Right lobe of liver (tissue), 6 donors: ENCODE data around the gene TNRC6C. TPM values are rescaled to one million over a fixed set of nuclear protein-coding genes. Genes with fewer than 3 reads are reported as not detected.

Experiments
- ATAC-seq, 4 donors: fragments of 200-7000 bp; cut with Tn5 transposase; one replicate each; pipeline ENCODE4 v1.9.1; 2020; ENCODE audit warnings: mild to moderate bottlenecking in 4 of 4, moderate library complexity in 4 of 4
- DNase-seq, 3 donors: peaks; one replicate each; pipeline ENCODE4 v3.0.0-alpha.2; 2020
- H3K27ac ChIP-seq, 3 donors: fragments of 200-600 bp; one replicate each; pipeline ENCODE4 v1.8.0; 2022
- H3K27me3 ChIP-seq, 2 donors: fragments of 200-600 bp; one replicate each; pipeline ENCODE4 v1.8.0; 2022
- H3K36me3 ChIP-seq, 4 donors: fragments of 200-600 bp; sonication (generic) in 1 of 4; one replicate each; pipeline versions ENCODE4 v1.5.1 to v1.8.0; 2017 to 2022; ENCODE audit warnings: control low read depth in 1 of 4
- H3K4me1 ChIP-seq, 4 donors: fragments of 200-600 bp; sonication (generic) in 1 of 4; one replicate each; pipeline versions ENCODE4 v1.5.1 to v1.8.0; 2017 to 2022; ENCODE audit warnings: control low read depth in 1 of 4
- H3K4me3 ChIP-seq, 3 donors: fragments of 200-600 bp; one replicate each; pipeline ENCODE4 v1.8.0; 2022
- H3K9me3 ChIP-seq, 4 donors: fragments of 200-600 bp; sonication (generic) in 1 of 4; one replicate each; pipeline versions ENCODE4 v1.5.1 to v1.8.0; 2017 to 2022; ENCODE audit warnings: control low read depth in 1 of 4
- CTCF ChIP-seq, 4 donors: fragments of 200-600 bp in 3 of 4; fragments of 450-650 bp in 1 of 4; IDR thresholded peaks; one replicate each; pipeline versions ENCODE4 v1.5.1 to v1.8.0; 2016 to 2022; ENCODE audit warnings: antibody characterized with exemption in 4 of 4, mild to moderate bottlenecking in 2 of 4
- POLR2A ChIP-seq: fragments of 450-650 bp; IDR thresholded peaks from one replicate; pipeline ENCODE4 v1.6.1; 2017; ENCODE audit warnings: antibody characterized with exemption, mild to moderate bottlenecking
- WGBS: methylation state at CpG from one replicate; pipeline ENCODE4 v1.1.6; 2018; ENCODE audit warnings: low coverage, low lambda C conversion rate; ENCODE audit not compliant: insufficient coverage; ENCODE audit errors: missing lambda C conversion rate; 5-methylcytosine and 5-hydroxymethylcytosine counted together
- intact Hi-C, 2 donors: fragments of 100-400 bp; cut with DNase I; formaldehyde crosslinking; loops; one replicate each; pipeline versions ENCODE4 v1.11.2 to v1.14.1; 2022
- total RNA-seq, 6 experiments: library from RNA; depleted of rRNA in 2 of 6; stranded (reverse); fragments of >200 nt in 2 of 6; fragmentation: NEBNext Ultra II Directional in 3 of 6; extraction: Animal tissue kit (Norgen Biotek cat#: 25700) in 3 of 6; gene quantifications; one replicate each; pipeline versions ENCODE4 v1.1.0 to v1.2.4, GENCODE V29; 2016 to 2023
- donor health status: DM: no; HTN: yes; CAD: no.
- donor health status: DM: no; HTN: no; CAD: no.
- donor health status: DM: no; HTN: no; CAD: no.
- donor health status: DM: no; HTN: yes; CAD: no.
- donor health status: DM: no; HTN: yes; CAD: no.

TNRC6C gene
- total RNA-seq, 6 experiments from 2014 or later, result 1.9 to 10.6 (median 7.7) TPM

- Histone ChIP-seq H3K36me3 (no peaks in the 10 kb centered on the region), H3K27ac (no peak overlapping the region), H3K27me3 (no peaks in the 10 kb centered on the region), H3K4me1 (peaks cover 0 to 2% (median under 1%) of the 10 kb centered on the region in 4 donors), H3K4me3 (no peak overlapping the region), H3K9me3 (no peaks in the 10 kb centered on the region)
- intact Hi-C loops, result no loop called here
- WGBS, result 93% methylated on average over 3 of the region's 3 CpGs
- TF ChIP-seq POLR2A (no peak), CTCF (IDR thresholded peaks at IDR 0.05) (no peak)
- ATAC-seq, result no peak
- DNase-seq, result no peak
Observed at GRCh38 chr17:78001182-78001581, 42.7 kb downstream of the TNRC6C start.

- no peak for ATAC-seq
- no peaks in the 10 kb centered on the region for H3K4me1 ChIP-seq
- H3K27ac ChIP-seq, result no peak overlapping the region
- no peak overlapping the region for H3K4me3 ChIP-seq
- no peak for TF ChIP-seq POLR2A
- H3K27me3 ChIP-seq, result no peaks in the 10 kb centered on the region
- WGBS, result 50% methylated on average over 3 of the region's 3 CpGs
- no peaks in the 10 kb centered on the region for H3K9me3 ChIP-seq
- intact Hi-C loops, result no loop called here
- DNase-seq, result no peak
- H3K36me3 ChIP-seq, result no peaks in the 10 kb centered on the region
Observed at GRCh38 chr17:78001612-78002011, 43.1 kb downstream of the TNRC6C start.

GRCh38 chr17:78002166-78002565, 43.7 kb downstream of the TNRC6C start:
- Histone ChIP-seq H3K36me3 (no peaks in the 10 kb centered on the region), H3K27ac (no peak overlapping the region), H3K4me1 (no peaks in the 10 kb centered on the region), H3K9me3 (no peaks in the 10 kb centered on the region), H3K4me3 (no peak overlapping the region), H3K27me3 (no peaks in the 10 kb centered on the region)
- no peak for TF ChIP-seq CTCF (IDR thresholded peaks at IDR 0.05)
- TF ChIP-seq POLR2A, result no peak
- ATAC-seq (no peak), DNase-seq (no peak)
- 90% methylated on average over 4 of the region's 4 CpGs for WGBS
- intact Hi-C loops, result no loop called here

GRCh38 chr17:78005452-78006171, 47.1 kb downstream of the TNRC6C start:
- WGBS, result 78% methylated on average over 3 of the region's 3 CpGs
- no peaks in the 10 kb centered on the region for H3K4me1 ChIP-seq
- H3K9me3 ChIP-seq, result no peaks in the 10 kb centered on the region
- H3K36me3 ChIP-seq, result peaks cover 0 to 5% (median 2%) of the 10 kb centered on the region in 4 donors
- no peaks in the 10 kb centered on the region for H3K27me3 ChIP-seq
- ATAC-seq (no peak), DNase-seq (no peak)
- H3K27ac ChIP-seq, result no peak overlapping the region
- no peak overlapping the region for H3K4me3 ChIP-seq
- intact Hi-C loops, result no loop called here
- TF ChIP-seq CTCF (IDR thresholded peaks at IDR 0.05), result no peak
- TF ChIP-seq POLR2A, result no peak

- Histone ChIP-seq H3K27ac (no peak overlapping the region), H3K36me3 (peaks cover 0 to 5% (median 2%) of the 10 kb centered on the region in 4 donors), H3K27me3 (no peaks in the 10 kb centered on the region), H3K9me3 (no peaks in the 10 kb centered on the region), H3K4me3 (no peak overlapping the region), H3K4me1 (no peaks in the 10 kb centered on the region)
- TF ChIP-seq POLR2A (no peak), CTCF (IDR thresholded peaks at IDR 0.05) (no peak)
- intact Hi-C loops, result no loop called here
- DNase-seq, result no peak
- no peak for ATAC-seq
Observed at GRCh38 chr17:78006338-78006737, 47.8 kb downstream of the TNRC6C start.
